Non-pigmented ciliary epithelial cell (primary cell): Measurements from ENCODE around the gene MMP28.
A peak's percentile ranks its signal among the peaks of the same experiment; 100 is the strongest.

Source experiments
- DNase-seq: peaks from one replicate; pipeline ENCODE4 v3.0.0-alpha.2; 2010; ENCODE audit warnings: low read depth

The MMP28 gene

GRCh38 chr17:35799942-35800341 is 4.5 kb upstream of the MMP28 start:
- no peak for DNase-seq

- no peak for DNase-seq
Measured at GRCh38 chr17:35797918-35798317, 2.5 kb upstream of the MMP28 start.

- DNase-seq: no peak
Measured at GRCh38 chr17:35797370-35797769, 1.9 kb upstream of the MMP28 start.

- DNase-seq: no peak
Measured at GRCh38 chr17:35796942-35797341, 1.5 kb upstream of the MMP28 start.

- DNase-seq: no peak
Measured at GRCh38 chr17:35795871-35796265, 427 bp upstream of the MMP28 start.

- no peak for DNase-seq
Measured at GRCh38 chr17:35793257-35793656, 2.2 kb downstream of the MMP28 start.

- DNase-seq: no peak
Measured at GRCh38 chr17:35791681-35792350, 3.6 kb downstream of the MMP28 start.

GRCh38 chr17:35790841-35791240 is 4.6 kb downstream of the MMP28 start:
- no peak for DNase-seq

GRCh38 chr17:35788477-35789368 is 6.7 kb downstream of the MMP28 start:
- peak; percentile 80 for DNase-seq

GRCh38 chr17:35786941-35787432 is 8.5 kb downstream of the MMP28 start:
- no peak for DNase-seq

GRCh38 chr17:35784895-35785294 is 10.5 kb downstream of the MMP28 start:
- DNase-seq: no peak

GRCh38 chr17:35780950-35781349 is 14.5 kb downstream of the MMP28 start:
- DNase-seq: no peak

GRCh38 chr17:35778641-35779196 is 16.7 kb downstream of the MMP28 start:
- no peak for DNase-seq

GRCh38 chr17:35775583-35775982 is 19.9 kb downstream of the MMP28 start:
- no peak for DNase-seq

GRCh38 chr17:35775039-35775438 is 20.4 kb downstream of the MMP28 start:
- no peak for DNase-seq

- DNase-seq: no peak
Measured at GRCh38 chr17:35774499-35774898, 20.9 kb downstream of the MMP28 start.

GRCh38 chr17:35773679-35774425 is 21.6 kb downstream of the MMP28 start:
- no peak for DNase-seq

GRCh38 chr17:35773129-35773528 is 22.3 kb downstream of the MMP28 start:
- DNase-seq: no peak

GRCh38 chr17:35769895-35770486 is 25.4 kb downstream of the MMP28 start:
- no peak for DNase-seq

- no peak for DNase-seq
Measured at GRCh38 chr17:35768797-35769196, 26.6 kb downstream of the MMP28 start.

- DNase-seq: no peak
Measured at GRCh38 chr17:35766903-35767510, 28.4 kb downstream of the MMP28 start.
